NCI-H128 (cell line): ENCODE data around the gene ETHE1.

ENCODE experiments used
- DNase-seq: peaks from one replicate; lab custom pipeline; 2025; ENCODE audit not compliant: unreplicated experiment; lab: John Stamatoyannopoulos, UW

ETHE1 gene

GRCh38 chr19:43468354-43469159, 58.4 kb downstream of the ETHE1 start:
- no peak for DNase-seq

GRCh38 chr19:43467730-43468129, 59.3 kb downstream of the ETHE1 start:
- no peak for DNase-seq

GRCh38 chr19:43467276-43467675, 59.7 kb downstream of the ETHE1 start:
- no peak for DNase-seq

DNA sequence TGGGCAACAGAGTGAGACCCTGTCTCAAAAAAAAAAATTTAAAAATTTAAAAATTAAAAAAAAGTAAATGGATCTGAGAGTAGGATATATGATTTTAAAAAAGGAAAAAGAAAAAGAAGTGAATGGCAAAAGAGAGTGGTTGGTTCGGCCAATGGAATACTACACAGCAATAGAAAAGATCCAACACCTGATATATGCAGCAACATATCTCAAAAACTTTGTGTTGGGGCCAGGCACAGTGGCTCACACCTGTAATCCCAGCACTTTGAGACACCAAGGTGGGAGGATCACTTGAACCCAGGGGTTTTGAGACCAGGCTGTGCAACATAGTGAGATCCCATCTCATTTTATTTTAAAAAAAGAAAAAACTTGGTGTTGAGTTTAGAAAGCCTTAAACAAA, 60.2 kb downstream of the ETHE1 start:
- DNase-seq = no peak

GRCh38 chr19:43465468-43466120, 61.4 kb downstream of the ETHE1 start, which contains the start of gene LYPD3:
Gene LYPD3, minus strand, starts transcription at chr19:43465608. Its CDS starts 37 bp downstream, at chr19:43465571.
- no peak for DNase-seq

- no peak for DNase-seq
Measured at GRCh38 chr19:43464134-43464775, 62.7 kb downstream of the ETHE1 start.

GRCh38 chr19:43463381-43464133, 63.4 kb downstream of the ETHE1 start:
- peak; percentile 15 for DNase-seq

GRCh38 chr19:43462785-43463380, 64.1 kb downstream of the ETHE1 start:
- DNase-seq = peak; percentile 61

GRCh38 chr19:43462383-43462782, 64.6 kb downstream of the ETHE1 start:
- no peak for DNase-seq

DNA sequence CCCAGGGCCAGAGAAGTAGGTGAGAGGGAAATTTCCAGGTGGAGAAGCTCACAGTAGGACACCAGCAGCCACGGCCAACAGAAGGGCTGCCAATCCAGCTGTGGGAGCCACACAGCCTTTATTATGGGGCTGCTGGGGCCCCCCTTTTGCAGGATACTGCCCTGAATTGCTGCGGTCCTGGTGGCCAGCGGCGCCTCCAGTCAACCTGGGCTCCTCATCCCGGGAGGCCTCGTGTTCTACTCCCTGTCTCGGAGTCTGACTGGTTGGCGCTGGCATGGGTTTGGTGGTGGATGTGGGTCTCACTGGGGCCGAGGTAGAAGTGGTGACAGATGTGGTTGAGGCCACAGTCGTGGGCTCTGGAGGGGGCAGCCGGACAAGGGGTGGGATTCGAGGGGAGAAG, 65.7 kb downstream of the ETHE1 start:
- DNase-seq = no peak

DNA sequence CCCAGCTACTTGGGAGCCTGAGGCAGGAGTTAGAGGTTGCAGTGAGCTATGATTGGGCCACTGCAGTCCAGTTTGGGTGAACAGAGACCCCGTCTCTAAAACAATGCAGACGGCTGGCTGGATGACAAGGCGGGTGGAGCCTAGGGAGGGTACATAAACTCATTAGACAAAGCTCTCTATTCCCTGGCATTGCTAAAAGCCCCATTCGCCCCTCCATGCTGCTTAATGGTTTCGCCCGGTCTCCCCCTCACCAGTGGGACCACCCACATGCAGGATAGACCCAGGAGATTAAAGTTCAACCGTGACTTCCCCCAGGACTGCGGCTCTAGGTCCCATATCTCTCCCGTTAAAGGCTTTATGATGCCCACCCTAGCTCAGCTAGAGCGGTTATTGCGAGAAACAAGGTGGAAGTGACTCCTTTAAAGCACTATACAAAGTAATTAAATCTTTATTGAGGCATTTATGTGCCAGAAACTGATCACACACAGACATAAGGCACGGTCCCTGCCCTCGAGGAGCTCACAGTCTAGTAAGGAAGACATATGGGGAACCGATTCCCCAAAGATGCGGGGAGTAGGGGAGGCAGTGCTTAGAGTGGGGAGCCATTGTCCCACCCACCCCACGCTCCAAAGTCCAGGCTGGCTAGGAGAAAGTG, 66.5 kb downstream of the ETHE1 start:
- DNase-seq = no peak

- DNase-seq = no peak
Measured at GRCh38 chr19:43457809-43458208, 69.2 kb downstream of the ETHE1 start.
